Hepatocyte (in vitro differentiated cells): ENCODE data around the gene GIMAP8. TPM values are rescaled to one million over a fixed set of nuclear protein-coding genes. Genes with fewer than 3 reads are reported as not detected.

Experiments used
- DNase-seq: peaks from one replicate; pipeline ENCODE4 v3.0.0-alpha.2; 2016; ENCODE audit warnings: low spot score
- H2AFZ ChIP-seq: fragments of 200-600 bp; sonication (generic); 2 replicates; pipeline ENCODE4 v1.6.0; 2016; ENCODE audit warnings: antibody characterized with exemption, mild to moderate bottlenecking
- H3K27ac ChIP-seq: fragments of 200-600 bp; sonication (generic); 2 replicates; pipeline ENCODE4 v1.5.1; 2016; ENCODE audit warnings: mild to moderate bottlenecking
- H3K27me3 ChIP-seq: fragments of 200-600 bp; sonication (generic); 2 replicates; pipeline ENCODE4 v1.6.1; 2016
- H3K36me3 ChIP-seq: fragments of 200-600 bp; sonication (generic); replicated peaks from 2 replicates; pipeline ENCODE4 v1.5.1; 2016; ENCODE audit warnings: low read depth; ENCODE audit not compliant: insufficient read depth
- H3K4me1 ChIP-seq: fragments of 200-600 bp; sonication (generic); 2 replicates; pipeline ENCODE4 v1.5.1; 2016; ENCODE audit warnings: mild to moderate bottlenecking, moderate library complexity; ENCODE audit not compliant: insufficient read depth
- H3K4me2 ChIP-seq: fragments of 200-600 bp; sonication (generic); 2 replicates; pipeline ENCODE4 v1.6.0; 2016
- H3K4me3 ChIP-seq: fragments of 200-600 bp; sonication (generic); 2 replicates; pipeline ENCODE4 v1.5.1; 2016; ENCODE audit warnings: mild to moderate bottlenecking
- H3K79me2 ChIP-seq: fragments of 200-600 bp; sonication (generic); 2 replicates; pipeline ENCODE4 v1.6.0; 2017; ENCODE audit warnings: mild to moderate bottlenecking
- H3K9me2 ChIP-seq: fragments of 200-600 bp; sonication (generic); replicated peaks from 2 replicates; pipeline ENCODE4 v1.6.0; 2017; ENCODE audit warnings: mild to moderate bottlenecking; ENCODE audit not compliant: insufficient read depth
- H3K9me3 ChIP-seq: fragments of 200-600 bp; sonication (generic); 2 replicates; pipeline ENCODE4 v1.5.1; 2016; ENCODE audit warnings: low read depth, mild to moderate bottlenecking
- H4K20me1 ChIP-seq: fragments of 200-600 bp; sonication (generic); 2 replicates; pipeline ENCODE4 v1.6.0; 2016; ENCODE audit warnings: mild to moderate bottlenecking; ENCODE audit not compliant: insufficient read depth, poor library complexity, severe bottlenecking
- EZH2 ChIP-seq: fragments of 200-600 bp; sonication (generic); IDR thresholded peaks from 2 replicates; pipeline ENCODE4 v1.6.1; 2016; ENCODE audit warnings: antibody characterized with exemption, mild to moderate bottlenecking, borderline replicate concordance
- EZH2phosphoT487 ChIP-seq: fragments of 200-600 bp; sonication (generic); IDR thresholded peaks from one replicate; pipeline ENCODE4 v1.6.1; 2018; ENCODE audit warnings: antibody characterized with exemption, mild to moderate bottlenecking, low read depth, moderate library complexity; ENCODE audit not compliant: unreplicated experiment, severe bottlenecking
- WGBS: methylation state at CpG from one replicate; pipeline ENCODE4 v1.1.6; 2016; ENCODE audit warnings: low lambda C conversion rate; ENCODE audit errors: missing lambda C conversion rate; 5-methylcytosine and 5-hydroxymethylcytosine counted together
- polyA plus RNA-seq: library from polyadenylated mRNA; unstranded; fragments of >200 nt; fragmentation: Nextera tagmentation; extraction: Ambion mirVana; gene quantifications from 2 replicates; pipeline ENCODE4 v1.2.1, GENCODE V29; 2016
- total RNA-seq: library from RNA; depleted of rRNA; stranded (reverse); fragments of >200 nt; gene quantifications from 2 replicates; pipeline ENCODE4 v1.2.3, GENCODE V29; 2014
- TF ChIP-seq, protein P1 (sequence below): fragments of 200-600 bp; sonication (generic); IDR thresholded peaks from 2 replicates; pipeline ENCODE4 v1.5.1; 2016; ENCODE audit warnings: antibody characterized with exemption, mild to moderate bottlenecking; ENCODE audit not compliant: poor library complexity

The GIMAP8 gene
- total and polyA plus RNA-seq, 2 experiments from 2014 or later: 0.10 TPM; not detected in 1

- H3K4me3 ChIP-seq: peak overlapping the region; percentile 55
- WGBS: 47% methylated on average over 16 of the region's 16 CpGs
- no peaks in the 10 kb centered on the region for H3K9me3 ChIP-seq
- H3K79me2 ChIP-seq: peaks cover 2% of the 10 kb centered on the region
- H3K27me3 ChIP-seq: no peaks in the 10 kb centered on the region
- peak; percentile 17 for DNase-seq
- H4K20me1 ChIP-seq: no peaks in the 10 kb centered on the region
- no peak for TF ChIP-seq EZH2phosphoT487
- TF ChIP-seq EZH2: no peak
- TF ChIP-seq, protein P1, sequence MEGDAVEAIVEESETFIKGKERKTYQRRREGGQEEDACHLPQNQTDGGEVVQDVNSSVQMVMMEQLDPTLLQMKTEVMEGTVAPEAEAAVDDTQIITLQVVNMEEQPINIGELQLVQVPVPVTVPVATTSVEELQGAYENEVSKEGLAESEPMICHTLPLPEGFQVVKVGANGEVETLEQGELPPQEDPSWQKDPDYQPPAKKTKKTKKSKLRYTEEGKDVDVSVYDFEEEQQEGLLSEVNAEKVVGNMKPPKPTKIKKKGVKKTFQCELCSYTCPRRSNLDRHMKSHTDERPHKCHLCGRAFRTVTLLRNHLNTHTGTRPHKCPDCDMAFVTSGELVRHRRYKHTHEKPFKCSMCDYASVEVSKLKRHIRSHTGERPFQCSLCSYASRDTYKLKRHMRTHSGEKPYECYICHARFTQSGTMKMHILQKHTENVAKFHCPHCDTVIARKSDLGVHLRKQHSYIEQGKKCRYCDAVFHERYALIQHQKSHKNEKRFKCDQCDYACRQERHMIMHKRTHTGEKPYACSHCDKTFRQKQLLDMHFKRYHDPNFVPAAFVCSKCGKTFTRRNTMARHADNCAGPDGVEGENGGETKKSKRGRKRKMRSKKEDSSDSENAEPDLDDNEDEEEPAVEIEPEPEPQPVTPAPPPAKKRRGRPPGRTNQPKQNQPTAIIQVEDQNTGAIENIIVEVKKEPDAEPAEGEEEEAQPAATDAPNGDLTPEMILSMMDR: no peak
- no peaks in the 10 kb centered on the region for H3K9me2 ChIP-seq
- peak overlapping the region; percentile 96 for H3K27ac ChIP-seq
- H2AFZ ChIP-seq: peak overlapping the region; percentile 96
- peak overlapping the region; percentile 94 for H3K4me2 ChIP-seq
- peaks cover 46% of the 10 kb centered on the region for H3K4me1 ChIP-seq
- no peaks in the 10 kb centered on the region for H3K36me3 ChIP-seq
These were observed 46.1 kb upstream of the GIMAP8 start for GRCh38 chr7:150404172-150404804.

DNA sequence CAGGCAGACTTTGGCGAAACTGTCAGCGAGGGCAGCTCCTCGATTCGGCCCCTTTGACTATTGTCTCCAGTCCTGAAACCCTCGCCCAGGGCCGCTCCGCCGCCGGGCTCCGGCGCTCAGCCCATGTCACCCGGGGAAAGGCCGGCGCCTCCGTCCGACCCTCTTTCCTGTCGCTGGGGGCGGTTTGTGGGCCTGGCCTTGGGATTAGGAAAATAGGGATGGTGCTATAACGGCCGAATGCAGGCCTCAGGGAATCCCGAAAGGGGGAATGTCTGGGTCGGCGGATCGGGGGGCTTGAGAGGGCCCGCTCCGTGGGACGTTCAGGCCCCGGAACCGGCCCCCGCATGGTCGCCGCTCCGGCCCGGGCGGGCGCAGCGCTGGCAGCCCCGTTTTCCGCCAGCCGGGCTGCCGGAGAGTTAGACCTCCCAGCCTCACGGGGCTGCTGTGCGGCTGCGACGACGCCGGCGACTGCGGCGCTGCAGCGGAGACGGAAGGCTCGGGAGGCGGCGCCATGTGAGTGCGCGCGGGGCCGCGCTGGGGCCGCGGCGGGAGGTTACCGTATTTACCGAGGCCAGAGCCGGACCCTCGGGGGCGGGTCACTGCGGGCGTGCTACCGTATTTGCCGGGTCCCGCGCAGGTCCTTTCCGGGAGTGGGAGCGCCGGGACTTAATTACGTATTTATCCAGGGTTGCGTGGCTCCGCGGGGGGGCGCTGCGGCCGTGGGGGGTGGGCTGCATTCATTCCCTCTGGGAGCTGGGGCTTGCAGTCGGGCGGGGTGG is 45.4 kb upstream of the GIMAP8 start:
- no peak for TF ChIP-seq EZH2phosphoT487
- TF ChIP-seq, protein P1: peak; percentile 39
- TF ChIP-seq EZH2: no peak
- H3K79me2 ChIP-seq: peaks cover 2% of the 10 kb centered on the region
- no peaks in the 10 kb centered on the region for H3K9me2 ChIP-seq
- peak; percentile 95 for DNase-seq
- under 1% methylated on average over 75 of the region's 86 CpGs for WGBS
- H2AFZ ChIP-seq: peak overlapping the region; percentile 96
- H3K27me3 ChIP-seq: no peaks in the 10 kb centered on the region
- no peaks in the 10 kb centered on the region for H3K9me3 ChIP-seq
- no peaks in the 10 kb centered on the region for H4K20me1 ChIP-seq
- peak overlapping the region; percentile 55 for H3K4me3 ChIP-seq
- H3K36me3 ChIP-seq: no peaks in the 10 kb centered on the region
- peaks cover 42% of the 10 kb centered on the region for H3K4me1 ChIP-seq
- peak overlapping the region; percentile 96 for H3K27ac ChIP-seq
- peak overlapping the region; percentile 94 for H3K4me2 ChIP-seq

DNA sequence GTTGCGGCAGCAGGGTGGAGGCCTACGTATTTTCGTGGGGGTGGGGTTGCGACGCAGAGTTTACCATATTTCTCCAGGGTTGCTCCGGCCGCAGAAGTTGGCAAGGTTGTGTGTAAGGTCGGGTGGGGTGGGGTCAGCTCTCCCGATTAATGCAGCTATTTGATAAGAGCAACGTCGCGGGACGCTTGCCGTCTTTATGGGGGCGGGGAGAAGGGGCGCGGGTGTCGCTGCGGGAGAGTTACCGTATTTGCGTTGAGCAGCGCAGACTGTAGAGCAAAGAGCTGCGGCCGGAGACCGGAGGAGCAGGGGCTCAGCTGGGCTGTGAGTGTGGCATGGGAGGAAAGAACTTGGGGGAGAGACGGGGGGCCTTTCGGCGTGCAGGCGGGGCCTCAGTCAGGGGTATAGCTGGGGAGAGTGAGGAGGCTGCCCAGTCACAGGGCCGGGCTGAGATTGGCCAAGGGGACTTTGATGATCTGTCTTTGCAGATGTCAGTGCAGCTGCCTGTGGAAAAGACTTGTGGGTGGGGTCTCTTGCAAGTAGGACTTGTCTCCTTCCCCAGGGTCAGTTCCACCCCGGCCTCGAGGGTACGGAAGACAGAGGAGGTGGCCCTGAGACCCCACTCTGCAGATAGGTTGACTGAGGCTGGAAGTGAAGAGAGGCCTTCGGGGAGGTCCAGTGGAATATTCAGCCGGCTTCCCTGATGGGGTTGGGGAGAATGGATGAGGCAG is 44.7 kb upstream of the GIMAP8 start:
- H3K79me2 ChIP-seq: peaks cover 2% of the 10 kb centered on the region
- no peaks in the 10 kb centered on the region for H3K9me2 ChIP-seq
- no peaks in the 10 kb centered on the region for H4K20me1 ChIP-seq
- peaks cover 35% of the 10 kb centered on the region for H3K4me1 ChIP-seq
- no peaks in the 10 kb centered on the region for H3K9me3 ChIP-seq
- 7% methylated on average over 32 of the region's 35 CpGs for WGBS
- H3K4me3 ChIP-seq: peak overlapping the region; percentile 49
- H3K36me3 ChIP-seq: no peaks in the 10 kb centered on the region
- peak; percentile 55 for DNase-seq
- TF ChIP-seq EZH2phosphoT487 (no peak), EZH2 (no peak)
- TF ChIP-seq, protein P1: no peak
- no peaks in the 10 kb centered on the region for H3K27me3 ChIP-seq
- peak overlapping the region; percentile 74 for H2AFZ ChIP-seq
- H3K4me2 ChIP-seq: peak overlapping the region; percentile 94
- peak overlapping the region; percentile 96 for H3K27ac ChIP-seq
